Tibial artery (tissue), 4 donors: ENCODE data around the gene ADAMTSL3.
A peak's percentile ranks its signal among the peaks of the same experiment; 100 is the strongest.

ENCODE experiments used
- DNase-seq, 2 donors: peaks; one replicate each; pipeline ENCODE4 v3.0.0-alpha.2; 2019
- H3K27ac ChIP-seq, 2 donors: fragments of 200-600 bp; sonication (generic) in 1 of 2; 1 replicate in 1 of 2; 2 replicates in 1 of 2; pipeline ENCODE4 v1.5.1; 2018 to 2019; ENCODE audit warnings: mild to moderate bottlenecking in 1 of 2
- H3K27me3 ChIP-seq, 2 donors: fragments of 200-600 bp; sonication (generic) in 1 of 2; one replicate each; pipeline versions ENCODE4 v1.5.1 to v1.6.0; 2016 to 2019
- H3K36me3 ChIP-seq, 3 donors: fragments of 200-600 bp; sonication (generic) in 2 of 3; one replicate each; pipeline ENCODE4 v1.5.1; 2016 to 2019; ENCODE audit warnings: mild to moderate bottlenecking in 2 of 3
- H3K4me1 ChIP-seq, 4 donors: fragments of 200-600 bp; sonication (generic) in 2 of 4; 1 replicate in 3 of 4; 2 replicates in 1 of 4; pipeline ENCODE4 v1.5.1; 2016 to 2019
- H3K4me3 ChIP-seq, 2 donors: fragments of 200-600 bp; sonication (generic) in 1 of 2; 1 replicate in 1 of 2; 2 replicates in 1 of 2; pipeline ENCODE4 v1.5.1; 2018 to 2019; ENCODE audit warnings: mild to moderate bottlenecking in 2 of 2
- H3K9me3 ChIP-seq, 3 donors: fragments of 200-600 bp; sonication (generic) in 1 of 3; one replicate each; pipeline ENCODE4 v1.5.1; 2016 to 2019
- CTCF ChIP-seq, 2 experiments: fragments of 200-600 bp in 1 of 2; fragments of 450-650 bp in 1 of 2; IDR thresholded peaks; one replicate each; pipeline ENCODE4 v1.5.1; 2017 to 2019; ENCODE audit warnings: antibody characterized with exemption in 2 of 2, mild to moderate bottlenecking in 1 of 2, moderate library complexity in 1 of 2
- intact Hi-C: fragments of 100-400 bp; cut with DNase I; formaldehyde crosslinking; loops from one replicate; pipeline ENCODE4 v1.15.0; 2023; ENCODE audit warnings: low total_unique reads

ADAMTSL3 gene

GRCh38 chr15:83665480-83665879, 11.6 kb downstream of the ADAMTSL3 start:
- Histone ChIP-seq H3K27me3 (no peaks in the 10 kb centered on the region), H3K4me3 (no peak overlapping the region), H3K4me1 (peaks cover 0 to 11% (median 3%) of the 10 kb centered on the region in 4 donors), H3K9me3 (no peaks in the 10 kb centered on the region), H3K36me3 (no peaks in the 10 kb centered on the region), H3K27ac (no peak overlapping the region)
- no peak for TF ChIP-seq CTCF (IDR thresholded peaks at IDR 0.05)
- DNase-seq: no peak
- intact Hi-C loops: no loop called here

- no peak for TF ChIP-seq CTCF (IDR thresholded peaks at IDR 0.05)
- peaks cover 0 to 9% (median 0%) of the 10 kb centered on the region in 3 donors for H3K9me3 ChIP-seq
- intact Hi-C loops: no loop called here
These were observed 16.8 kb downstream of the ADAMTSL3 start for GRCh38 chr15:83670672-83671229.

DNA sequence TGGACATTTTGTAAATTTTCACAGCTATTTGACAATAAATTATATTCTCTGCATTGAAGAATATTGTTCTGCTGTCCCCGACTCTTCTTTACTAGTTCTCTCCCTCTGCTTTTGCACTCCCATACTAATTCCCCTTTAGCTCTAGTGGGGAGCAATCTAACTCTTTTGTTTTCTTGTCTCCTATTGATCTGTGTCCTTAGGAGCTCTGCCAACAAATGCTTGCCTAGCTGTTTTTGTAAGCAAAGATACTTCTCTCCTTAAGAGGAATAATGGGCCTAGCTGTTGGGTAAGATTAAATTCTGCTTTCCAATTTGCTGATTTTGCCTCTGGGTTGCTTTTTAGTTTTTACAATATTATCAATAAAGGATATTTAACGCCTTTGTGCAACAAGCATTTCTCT, 17.7 kb downstream of the ADAMTSL3 start:
- peaks cover 0 to 18% (median 0%) of the 10 kb centered on the region in 3 donors for H3K9me3 ChIP-seq
- H3K4me1 ChIP-seq: peaks cover 0 to 29% (median 2%) of the 10 kb centered on the region in 4 donors
- H3K27me3 ChIP-seq: no peaks in the 10 kb centered on the region
- no peak overlapping the region for H3K27ac ChIP-seq
- DNase-seq: no peak
- H3K36me3 ChIP-seq: no peaks in the 10 kb centered on the region
- no peak for TF ChIP-seq CTCF (IDR thresholded peaks at IDR 0.05)
- H3K4me3 ChIP-seq: no peak overlapping the region
- intact Hi-C loops: no loop called here

More at GRCh38 chr15:83670672-83671229, 16.8 kb downstream of the ADAMTSL3 start:
- H3K4me1 ChIP-seq: peaks cover 0 to 29% (median 2%) of the 10 kb centered on the region in 4 donors
- H3K27ac ChIP-seq: no peak overlapping the region
- DNase-seq: no peak
- H3K36me3 ChIP-seq: no peaks in the 10 kb centered on the region
- H3K4me3 ChIP-seq: no peak overlapping the region
- no peaks in the 10 kb centered on the region for H3K27me3 ChIP-seq

DNA sequence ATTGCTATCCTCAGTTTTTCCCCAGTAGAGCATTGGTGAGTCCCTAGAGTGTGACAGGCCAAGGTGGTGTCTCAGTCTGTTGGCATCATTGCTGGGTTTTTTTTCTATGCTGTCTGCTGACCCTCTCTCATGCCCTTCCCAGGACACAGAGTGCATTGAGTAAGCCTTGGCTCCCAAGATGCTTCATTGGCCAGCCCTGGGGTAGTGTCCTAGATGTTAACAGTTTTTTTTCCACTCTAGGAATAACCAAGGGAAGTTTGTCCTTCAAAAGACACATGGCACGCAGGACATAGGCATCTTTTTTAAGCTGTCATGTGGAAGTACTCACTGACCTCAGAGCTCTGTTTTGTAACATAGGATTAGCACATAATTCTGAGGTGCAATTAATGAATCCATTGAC, 19.5 kb downstream of the ADAMTSL3 start:
- no peak overlapping the region for H3K4me3 ChIP-seq
- intact Hi-C loops: no loop called here
- H3K27ac ChIP-seq: no peak overlapping the region
- H3K9me3 ChIP-seq: peaks cover 0 to 19% (median 0%) of the 10 kb centered on the region in 3 donors
- TF ChIP-seq CTCF (IDR thresholded peaks at IDR 0.05): no peak
- H3K4me1 ChIP-seq: peaks cover 0 to 29% (median 2%) of the 10 kb centered on the region in 4 donors
- H3K36me3 ChIP-seq: no peaks in the 10 kb centered on the region
- no peaks in the 10 kb centered on the region for H3K27me3 ChIP-seq
- DNase-seq: peak in 1 of 2 donors; percentile 44

GRCh38 chr15:83682476-83683088, 28.7 kb downstream of the ADAMTSL3 start:
- Histone ChIP-seq H3K27me3 (no peaks in the 10 kb centered on the region), H3K4me3 (no peak overlapping the region), H3K9me3 (no peaks in the 10 kb centered on the region), H3K27ac (no peak overlapping the region), H3K4me1 (peaks cover 0 to 20% (median 3%) of the 10 kb centered on the region in 4 donors), H3K36me3 (peaks cover 0 to 5% (median 0%) of the 10 kb centered on the region in 3 donors)
- no peak for DNase-seq
- intact Hi-C loops: no loop called here
- TF ChIP-seq CTCF (IDR thresholded peaks at IDR 0.05): no peak
